Measurements from ENCODE around the gene TDRD5. TPM values are rescaled to one million over a fixed set of nuclear protein-coding genes. Genes with fewer than 3 reads are reported as not detected.

Gene TDRD5
- total and polyA plus RNA-seq, 2 donors (not counting 1 experiment from before 2014, with no cell fraction given): not detected

GRCh38 chr1:179598631-179599030, 7.0 kb downstream of the TDRD5 start:
- Histone ChIP-seq H3K79me2 (ENCODE audit: control insufficient read depth, insufficient read depth, low read length) (no peaks in the 10 kb centered on the region), H3K27me3 (ENCODE audit: control insufficient read depth, insufficient read depth, low read length) (peaks cover 2% of the 10 kb centered on the region), H4K20me1 (ENCODE audit: control insufficient read depth, extremely low read depth, insufficient read depth, low read length) (no peaks in the 10 kb centered on the region), H3K4me3 (replicated peaks in 1 of 4; ENCODE audit: control extremely low read depth in 1 of 4, insufficient read depth in 1 of 4, low read depth in 3 of 4, low read length in 4 of 4) (no peak overlapping the region), H3K36me3 (ENCODE audit: control insufficient read depth, insufficient read depth, low read length) (no peaks in the 10 kb centered on the region), H3K9me3 (ENCODE audit: control insufficient read depth, insufficient read depth, low read depth, low read length) (no peaks in the 10 kb centered on the region), H3K9ac (ENCODE audit: insufficient read depth, low read length) (no peak overlapping the region), H3K27ac (ENCODE audit: insufficient read depth, low read length) (no peak overlapping the region), H3K4me1 (ENCODE audit: control insufficient read depth, extremely low read depth, insufficient read depth, low read length) (no peaks in the 10 kb centered on the region), H2AFZ (ENCODE audit: low read length) (no peak overlapping the region), H3K4me2 (ENCODE audit: extremely low read depth, insufficient read depth, low read length) (no peak overlapping the region)
- TF ChIP-seq CTCF (conservative IDR thresholded peaks at IDR 0.05 in 1 of 2, IDR thresholded peaks at IDR 0.05 in 1 of 2; ENCODE audit: low read depth in 1 of 2, low read length in 2 of 2) (no peak), EZH2 (IDR thresholded peaks at IDR 0.05; ENCODE audit: low read length, missing control alignments) (no peak)
- DNase-seq (ENCODE audit: low read depth in 2 of 2): no peak

- H3K4me2 ChIP-seq (ENCODE audit: extremely low read depth, insufficient read depth, low read length): no peak overlapping the region
- H3K27me3 ChIP-seq (ENCODE audit: control insufficient read depth, insufficient read depth, low read length): no peaks in the 10 kb centered on the region
- peak; percentile 17 to 45 for TF ChIP-seq CTCF (conservative IDR thresholded peaks at IDR 0.05 in 1 of 2, IDR thresholded peaks at IDR 0.05 in 1 of 2; ENCODE audit: low read depth in 1 of 2, low read length in 2 of 2)
- no peak for TF ChIP-seq EZH2 (IDR thresholded peaks at IDR 0.05; ENCODE audit: low read length, missing control alignments)
- no peaks in the 10 kb centered on the region for H3K9me3 ChIP-seq (ENCODE audit: control insufficient read depth, insufficient read depth, low read depth, low read length)
- no peaks in the 10 kb centered on the region for H4K20me1 ChIP-seq (ENCODE audit: control insufficient read depth, extremely low read depth, insufficient read depth, low read length)
- no peaks in the 10 kb centered on the region for H3K36me3 ChIP-seq (ENCODE audit: control insufficient read depth, insufficient read depth, low read length)
- H3K27ac ChIP-seq (ENCODE audit: insufficient read depth, low read length): no peak overlapping the region
- no peak overlapping the region for H3K4me3 ChIP-seq (replicated peaks in 1 of 4; ENCODE audit: control extremely low read depth in 1 of 4, insufficient read depth in 1 of 4, low read depth in 3 of 4, low read length in 4 of 4)
- no peaks in the 10 kb centered on the region for H3K4me1 ChIP-seq (ENCODE audit: control insufficient read depth, extremely low read depth, insufficient read depth, low read length)
- peak; percentile 19 to 27 for DNase-seq (ENCODE audit: low read depth in 2 of 2)
- no peaks in the 10 kb centered on the region for H3K79me2 ChIP-seq (ENCODE audit: control insufficient read depth, insufficient read depth, low read length)
- no peak overlapping the region for H2AFZ ChIP-seq (ENCODE audit: low read length)
- no peak overlapping the region for H3K9ac ChIP-seq (ENCODE audit: insufficient read depth, low read length)
Observed at GRCh38 chr1:179599623-179600249, 8.1 kb downstream of the TDRD5 start.

- H3K4me2 ChIP-seq (ENCODE audit: extremely low read depth, insufficient read depth, low read length): no peak overlapping the region
- no peaks in the 10 kb centered on the region for H3K27me3 ChIP-seq (ENCODE audit: control insufficient read depth, insufficient read depth, low read length)
- H3K9me3 ChIP-seq (ENCODE audit: control insufficient read depth, insufficient read depth, low read depth, low read length): no peaks in the 10 kb centered on the region
- no peak overlapping the region for H3K4me3 ChIP-seq (replicated peaks in 1 of 4; ENCODE audit: control extremely low read depth in 1 of 4, insufficient read depth in 1 of 4, low read depth in 3 of 4, low read length in 4 of 4)
- no peaks in the 10 kb centered on the region for H4K20me1 ChIP-seq (ENCODE audit: control insufficient read depth, extremely low read depth, insufficient read depth, low read length)
- H3K36me3 ChIP-seq (ENCODE audit: control insufficient read depth, insufficient read depth, low read length): no peaks in the 10 kb centered on the region
- H3K4me1 ChIP-seq (ENCODE audit: control insufficient read depth, extremely low read depth, insufficient read depth, low read length): no peaks in the 10 kb centered on the region
- DNase-seq (ENCODE audit: low read depth in 2 of 2): no peak
- no peak overlapping the region for H3K27ac ChIP-seq (ENCODE audit: insufficient read depth, low read length)
- H2AFZ ChIP-seq (ENCODE audit: low read length): no peak overlapping the region
- H3K9ac ChIP-seq (ENCODE audit: insufficient read depth, low read length): no peak overlapping the region
- H3K79me2 ChIP-seq (ENCODE audit: control insufficient read depth, insufficient read depth, low read length): no peaks in the 10 kb centered on the region
- no peak for TF ChIP-seq CTCF (conservative IDR thresholded peaks at IDR 0.05 in 1 of 2, IDR thresholded peaks at IDR 0.05 in 1 of 2; ENCODE audit: low read depth in 1 of 2, low read length in 2 of 2)
Observed at GRCh38 chr1:179601093-179601492, 9.5 kb downstream of the TDRD5 start.

Data from fibroblast of lung (primary cell).